ENCODE data around the gene SLC6A11. TPM values are rescaled to one million over a fixed set of nuclear protein-coding genes. Genes with fewer than 3 reads are reported as not detected.

Gene SLC6A11
- total RNA-seq, 1 donor from 2014 or later = 0.49 TPM

GRCh38 chr3:10981031-10981430 is 165.0 kb downstream of the SLC6A11 start:
- no peak for DNase-seq

GRCh38 chr3:10981961-10982360 is 165.9 kb downstream of the SLC6A11 start:
- no peak for DNase-seq

GRCh38 chr3:10982782-10983181 is 166.8 kb downstream of the SLC6A11 start:
- no peak for DNase-seq

- no peak for DNase-seq
These were observed 167.3 kb downstream of the SLC6A11 start for GRCh38 chr3:10983219-10983916.

GRCh38 chr3:10984371-10984896 is 168.4 kb downstream of the SLC6A11 start:
- DNase-seq = no peak

- no peak for DNase-seq
These were observed 169.2 kb downstream of the SLC6A11 start for GRCh38 chr3:10985181-10985580.

- no peak for DNase-seq
These were observed 170.6 kb downstream of the SLC6A11 start for GRCh38 chr3:10986592-10986991.

GRCh38 chr3:10988001-10988665 is 172.1 kb downstream of the SLC6A11 start:
- DNase-seq = no peak

- no peak for DNase-seq
These were observed 173.0 kb downstream of the SLC6A11 start for GRCh38 chr3:10988991-10989484.

Other genes with a start within 250 kb of the SLC6A11 start
- gene SLC6A1, start 176.5 kb downstream of the SLC6A11 start, total RNA-seq = 1.7 TPM